ENCODE measurements around the gene POU1F1.
"Not testable (repeated sequence)": the region's sequence is repeated elsewhere in the genome, so short reads cannot be mapped to it uniquely, and the experiment has no call there.

POU1F1 gene

GRCh38 chr3:87250009-87250408 lies 26.4 kb downstream of the POU1F1 start:
- DNase-seq (ENCODE audit: low read depth in 1 of 2, low spot score in 1 of 2): no peak

DNA sequence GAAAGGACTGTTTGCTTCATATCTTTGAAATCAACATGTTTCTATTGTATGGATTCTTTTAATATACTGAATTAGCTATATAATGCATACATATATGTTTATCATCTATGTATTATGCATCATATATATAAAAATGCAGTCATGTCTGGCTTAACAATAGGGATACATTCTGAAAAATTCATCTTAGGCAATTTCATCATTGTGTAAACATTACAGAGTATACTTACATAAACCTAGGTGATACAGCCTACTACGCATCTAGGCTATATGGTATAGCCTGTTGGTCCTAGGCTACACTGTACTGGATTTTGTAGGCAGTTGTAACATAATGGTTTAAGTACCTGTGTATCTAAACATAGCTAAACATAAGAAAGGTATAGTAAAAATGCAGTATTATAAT lies 27.6 kb downstream of the POU1F1 start:
- DNase-seq (ENCODE audit: low read depth in 1 of 2, low spot score in 1 of 2): no peak

GRCh38 chr3:87248231-87248630 lies 28.2 kb downstream of the POU1F1 start:
- not testable (repeated sequence) for DNase-seq (ENCODE audit: low read depth in 1 of 2, low spot score in 1 of 2)

GRCh38 chr3:87247430-87247773 lies 29.0 kb downstream of the POU1F1 start:
- DNase-seq (ENCODE audit: low read depth in 1 of 2, low spot score in 1 of 2): no peak

- DNase-seq (ENCODE audit: low read depth in 1 of 2, low spot score in 1 of 2): no peak
These were observed 29.5 kb downstream of the POU1F1 start for GRCh38 chr3:87246662-87247429.

DNA sequence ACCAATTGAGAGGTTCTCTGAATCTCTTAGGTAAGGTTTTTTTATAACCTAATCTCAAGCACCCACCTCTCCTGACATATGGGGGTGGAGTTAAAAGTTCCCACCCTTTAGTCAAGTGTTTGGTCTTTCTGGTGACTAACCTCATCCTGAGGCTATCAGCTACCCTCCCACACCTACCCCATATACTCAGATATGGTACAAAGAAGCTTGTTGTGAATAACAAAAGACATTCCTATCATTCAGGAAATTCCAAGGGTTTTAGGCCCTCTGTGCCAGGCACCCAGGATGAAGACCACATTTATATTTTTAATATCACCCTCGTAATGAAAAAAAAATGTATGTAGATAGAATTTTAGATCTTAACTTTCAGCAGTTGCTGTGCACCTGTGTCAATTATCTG lies 40.3 kb downstream of the POU1F1 start:
- DNase-seq (ENCODE audit: low read depth in 1 of 2, low spot score in 1 of 2): no peak

DNA sequence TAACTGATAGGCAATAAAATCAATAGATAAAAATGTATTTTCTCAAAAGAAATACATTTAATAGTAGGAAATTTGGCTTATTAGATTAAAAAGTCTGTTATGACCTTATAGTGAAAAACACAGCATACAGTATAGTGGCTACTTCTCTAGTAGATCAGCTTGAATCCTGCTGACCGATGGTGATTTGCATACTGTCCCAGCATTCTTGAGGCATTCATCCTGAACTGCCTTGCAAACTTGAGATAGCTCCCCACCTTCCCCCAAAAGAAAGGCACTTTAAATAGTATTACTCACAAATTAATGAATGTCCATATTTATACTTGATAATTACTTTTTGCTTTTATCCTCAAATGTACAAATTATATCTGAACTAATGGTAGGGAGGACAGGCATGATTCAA lies 42.6 kb downstream of the POU1F1 start:
- no peak for DNase-seq (ENCODE audit: low read depth in 1 of 2, low spot score in 1 of 2)

- DNase-seq (ENCODE audit: low read depth in 1 of 2, low spot score in 1 of 2): no peak
These were observed 47.3 kb downstream of the POU1F1 start for GRCh38 chr3:87229113-87229512.

DNA sequence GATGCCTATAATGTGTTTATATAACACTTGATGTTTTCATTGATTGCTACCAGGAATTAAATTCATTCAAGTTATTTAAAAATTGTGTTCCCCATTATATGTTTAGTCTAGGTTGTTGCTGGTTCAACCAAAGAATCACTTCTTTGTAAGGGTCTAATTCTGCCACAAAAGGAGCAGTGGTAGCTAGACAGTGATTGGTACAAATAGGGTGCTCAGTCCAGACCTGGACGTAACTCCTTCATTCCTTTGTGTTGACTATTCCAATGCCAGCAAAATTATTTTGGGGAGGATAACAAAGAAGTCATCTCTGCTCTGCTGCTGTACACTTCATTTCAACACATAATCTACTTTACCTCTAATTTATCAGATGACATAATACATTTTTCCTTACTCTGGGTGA lies 48.1 kb downstream of the POU1F1 start:
- no peak for DNase-seq (ENCODE audit: low read depth in 1 of 2, low spot score in 1 of 2)

DNA sequence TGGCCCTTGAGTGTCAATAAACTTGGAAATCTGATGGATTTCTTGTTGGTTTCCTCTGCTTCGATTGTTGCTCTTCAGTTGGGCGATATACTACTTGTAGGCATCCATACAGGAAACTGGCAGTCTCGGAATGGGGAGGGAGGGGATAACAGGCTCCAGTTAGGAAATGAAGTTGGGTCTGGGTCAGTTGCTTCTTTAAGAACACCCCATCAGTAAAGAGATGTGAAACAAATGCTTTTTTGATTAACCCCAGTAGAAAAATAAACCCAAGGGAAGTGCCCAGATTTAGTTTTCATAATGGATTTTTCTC lies 48.6 kb downstream of the POU1F1 start:
- DNase-seq (ENCODE audit: low read depth in 1 of 2, low spot score in 1 of 2): no peak

DNA sequence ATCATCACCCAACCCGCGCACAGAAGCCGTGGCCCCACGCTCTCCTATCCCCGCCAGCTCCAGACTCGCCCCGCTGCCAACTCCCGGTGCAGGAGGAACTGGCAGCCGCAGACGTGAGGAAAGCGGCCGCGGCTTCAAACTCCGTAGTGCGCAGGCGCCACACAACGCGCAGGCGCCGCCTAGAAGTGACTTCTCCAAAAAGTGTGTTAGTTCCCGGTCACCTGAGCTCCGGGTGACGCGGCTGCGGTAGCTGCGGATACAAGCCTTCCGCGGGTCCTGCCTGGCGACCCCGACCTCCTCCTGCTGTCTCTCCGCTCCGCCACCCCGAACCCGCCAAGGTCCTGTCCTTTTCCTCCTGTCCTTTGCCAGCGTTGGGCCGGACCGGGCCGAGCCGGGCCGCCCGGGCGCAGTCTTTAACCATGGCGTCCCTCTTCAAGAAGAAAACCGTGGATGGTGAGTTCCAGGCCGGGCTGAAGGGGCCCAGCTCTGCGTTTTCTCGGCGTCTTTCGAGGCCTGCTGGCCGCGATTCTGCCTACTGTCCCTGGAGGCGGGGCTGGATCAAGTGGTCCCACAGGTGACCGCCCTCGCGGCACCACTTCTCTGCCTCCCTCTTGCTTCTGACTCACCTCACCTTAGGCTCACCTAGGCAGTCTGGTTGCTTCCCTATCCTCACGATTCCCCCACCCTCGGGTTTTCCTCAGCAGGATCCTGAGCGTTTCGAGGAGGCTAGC lies 49.1 kb downstream of the POU1F1 start, which contains the start of gene CHMP2B:
CHMP2B (plus strand) TSS at position 206 of the 731 bp plus-strand sequence; CDS start at position 420, 214 bp downstream.
- DNase-seq (ENCODE audit: low read depth in 1 of 2, low spot score in 1 of 2): peak; percentile 83 to 89

- DNase-seq (ENCODE audit: low read depth in 1 of 2, low spot score in 1 of 2): no peak
These were observed 50.7 kb downstream of the POU1F1 start for GRCh38 chr3:87225659-87226058.

DNA sequence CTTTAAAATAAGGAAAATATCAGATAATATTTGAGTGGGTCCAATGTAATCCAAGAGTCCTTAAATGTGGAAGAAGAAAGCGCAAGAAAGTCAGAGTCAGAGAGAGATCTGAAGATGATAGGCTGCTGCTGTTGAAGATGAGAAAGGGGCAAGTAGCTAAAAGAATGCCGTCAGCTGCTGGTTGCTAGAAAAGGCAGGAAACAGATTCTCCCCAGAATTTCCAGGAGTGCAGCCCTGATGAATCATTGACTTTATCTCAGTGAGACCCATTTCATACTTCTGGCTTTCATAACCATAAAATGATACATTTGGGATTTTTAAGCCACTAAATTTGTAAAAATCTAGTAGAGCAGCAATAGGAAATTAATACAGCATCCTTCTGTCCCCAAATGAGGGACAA lies 56.8 kb downstream of the POU1F1 start:
- no peak for DNase-seq (ENCODE audit: low read depth in 1 of 2, low spot score in 1 of 2)

GRCh38 chr3:87218560-87218959 lies 57.8 kb downstream of the POU1F1 start:
- DNase-seq (ENCODE audit: low read depth in 1 of 2, low spot score in 1 of 2): no peak

All from stimulated activated CD4-positive, alpha-beta T cell treated with anti-CD3 and anti-CD28 coated beads, Interleukin-15, amount 100 ng/mL, for 1 hour (primary cell).